Measurements from ENCODE around the gene CTNNA1. TPM values are rescaled to one million over a fixed set of nuclear protein-coding genes. Genes with fewer than 3 reads are reported as not detected.

CTNNA1 gene
- total RNA-seq, 4 donors from 2014 or later, result 251 to 326 (median 274) TPM

DNA sequence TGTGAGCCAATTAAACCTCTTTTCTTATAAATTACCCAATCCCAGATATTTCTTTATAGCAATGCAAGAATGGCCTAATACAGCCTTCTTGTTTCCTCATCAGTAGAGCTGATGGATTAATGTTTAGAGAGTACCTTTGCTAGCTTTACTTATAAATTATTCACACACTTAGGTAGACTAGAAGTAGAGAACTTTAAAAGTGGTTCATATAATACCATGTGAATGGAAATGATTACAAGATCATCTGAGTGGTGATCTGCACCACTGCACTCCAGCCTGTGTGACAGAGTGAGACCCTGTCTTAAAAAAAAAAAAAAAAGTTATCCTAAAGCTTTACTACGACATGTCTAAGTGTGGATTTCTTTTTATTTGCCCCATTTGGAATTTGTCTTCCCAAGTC is 145.1 kb downstream of the CTNNA1 start:
- TF ChIP-seq, protein P1, sequence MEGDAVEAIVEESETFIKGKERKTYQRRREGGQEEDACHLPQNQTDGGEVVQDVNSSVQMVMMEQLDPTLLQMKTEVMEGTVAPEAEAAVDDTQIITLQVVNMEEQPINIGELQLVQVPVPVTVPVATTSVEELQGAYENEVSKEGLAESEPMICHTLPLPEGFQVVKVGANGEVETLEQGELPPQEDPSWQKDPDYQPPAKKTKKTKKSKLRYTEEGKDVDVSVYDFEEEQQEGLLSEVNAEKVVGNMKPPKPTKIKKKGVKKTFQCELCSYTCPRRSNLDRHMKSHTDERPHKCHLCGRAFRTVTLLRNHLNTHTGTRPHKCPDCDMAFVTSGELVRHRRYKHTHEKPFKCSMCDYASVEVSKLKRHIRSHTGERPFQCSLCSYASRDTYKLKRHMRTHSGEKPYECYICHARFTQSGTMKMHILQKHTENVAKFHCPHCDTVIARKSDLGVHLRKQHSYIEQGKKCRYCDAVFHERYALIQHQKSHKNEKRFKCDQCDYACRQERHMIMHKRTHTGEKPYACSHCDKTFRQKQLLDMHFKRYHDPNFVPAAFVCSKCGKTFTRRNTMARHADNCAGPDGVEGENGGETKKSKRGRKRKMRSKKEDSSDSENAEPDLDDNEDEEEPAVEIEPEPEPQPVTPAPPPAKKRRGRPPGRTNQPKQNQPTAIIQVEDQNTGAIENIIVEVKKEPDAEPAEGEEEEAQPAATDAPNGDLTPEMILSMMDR (IDR thresholded peaks at IDR 0.05), result no peak
- no peak for ATAC-seq (ENCODE audit: low FRiP score)
- DNase-seq (ENCODE audit: low spot score), result no peak

DNA sequence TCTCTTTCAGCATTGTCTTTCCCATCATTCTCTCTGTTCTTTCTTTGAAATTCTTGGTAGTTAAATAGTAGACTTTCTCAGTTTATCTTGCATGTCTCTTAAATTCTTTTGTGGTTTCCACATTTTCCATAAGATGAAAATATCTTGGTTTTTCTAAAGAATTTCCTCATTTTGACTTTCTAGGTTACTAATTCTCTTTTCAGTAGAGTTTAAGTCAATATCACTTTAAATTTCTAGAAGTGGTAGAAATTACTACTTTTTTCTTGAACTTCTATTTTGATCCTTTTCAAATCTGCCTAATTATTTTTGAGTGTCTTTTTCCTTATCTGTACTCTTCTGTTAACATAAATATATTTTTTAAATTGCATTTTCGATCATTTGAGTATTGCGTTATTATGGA is 145.5 kb downstream of the CTNNA1 start:
- TF ChIP-seq, protein P1 (IDR thresholded peaks at IDR 0.05), result no peak

DNA sequence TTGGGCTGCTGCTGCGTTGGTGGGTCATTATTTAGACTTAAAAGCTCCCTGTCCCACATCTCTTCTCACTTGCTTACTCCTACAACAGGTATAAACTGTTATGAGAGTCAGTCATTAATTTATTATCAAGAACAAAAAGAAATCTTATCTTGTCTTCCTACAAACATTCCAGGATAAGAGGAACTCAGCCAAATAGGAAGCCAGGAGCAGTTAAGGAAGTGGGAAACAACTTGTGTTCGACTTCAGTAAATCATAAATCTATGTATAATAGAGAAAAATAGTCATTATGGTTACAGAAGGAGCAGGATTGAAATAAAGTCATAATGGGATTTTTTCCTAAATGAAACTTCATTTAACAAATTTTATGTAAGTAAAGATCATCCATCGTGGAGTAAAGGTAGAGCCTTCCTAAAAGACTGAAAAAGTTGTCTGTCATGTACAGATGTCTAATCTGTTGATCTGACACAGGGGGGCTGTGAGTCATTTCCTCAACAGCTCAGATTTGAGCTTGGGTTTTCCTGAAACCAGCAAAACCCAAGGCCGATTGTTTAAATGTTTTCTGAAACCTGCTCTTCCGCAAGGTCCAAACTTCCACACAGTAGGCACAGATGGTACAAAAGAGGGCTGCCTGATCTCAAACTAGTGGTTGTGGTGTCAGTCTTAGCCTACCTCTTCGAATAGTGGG is 147.2 kb downstream of the CTNNA1 start:
- ATAC-seq (ENCODE audit: low FRiP score) (no peak), DNase-seq (ENCODE audit: low spot score) (no peak)
- TF ChIP-seq, protein P1 (IDR thresholded peaks at IDR 0.05), result no peak

More for the DNA sequence above, 145.5 kb downstream of the CTNNA1 start:
- ATAC-seq (ENCODE audit: low FRiP score) (no peak), DNase-seq (ENCODE audit: low spot score) (no peak)

DNA sequence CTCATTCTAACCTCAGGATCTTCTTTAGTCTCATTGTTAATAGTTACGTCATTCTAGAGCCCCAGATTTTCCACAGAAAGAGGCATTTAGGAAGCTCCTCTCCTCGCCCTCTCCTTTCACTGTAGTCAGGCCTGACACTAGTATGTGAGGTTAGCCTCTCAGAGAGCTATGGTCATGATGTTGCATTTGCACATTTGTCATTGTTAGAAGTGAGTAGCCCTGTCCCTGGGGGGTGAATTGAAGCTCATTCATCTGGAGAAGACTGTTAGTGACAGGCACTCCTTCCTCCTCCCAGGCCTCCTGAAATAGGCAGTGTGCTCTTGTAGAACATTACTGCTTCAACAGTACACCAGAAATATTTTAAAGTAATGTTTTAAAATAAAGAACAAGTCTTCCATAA is 148.5 kb downstream of the CTNNA1 start:
- TF ChIP-seq, protein P1 (IDR thresholded peaks at IDR 0.05), result no peak
- DNase-seq (ENCODE audit: low spot score) (no peak), ATAC-seq (ENCODE audit: low FRiP score) (no peak)

DNA sequence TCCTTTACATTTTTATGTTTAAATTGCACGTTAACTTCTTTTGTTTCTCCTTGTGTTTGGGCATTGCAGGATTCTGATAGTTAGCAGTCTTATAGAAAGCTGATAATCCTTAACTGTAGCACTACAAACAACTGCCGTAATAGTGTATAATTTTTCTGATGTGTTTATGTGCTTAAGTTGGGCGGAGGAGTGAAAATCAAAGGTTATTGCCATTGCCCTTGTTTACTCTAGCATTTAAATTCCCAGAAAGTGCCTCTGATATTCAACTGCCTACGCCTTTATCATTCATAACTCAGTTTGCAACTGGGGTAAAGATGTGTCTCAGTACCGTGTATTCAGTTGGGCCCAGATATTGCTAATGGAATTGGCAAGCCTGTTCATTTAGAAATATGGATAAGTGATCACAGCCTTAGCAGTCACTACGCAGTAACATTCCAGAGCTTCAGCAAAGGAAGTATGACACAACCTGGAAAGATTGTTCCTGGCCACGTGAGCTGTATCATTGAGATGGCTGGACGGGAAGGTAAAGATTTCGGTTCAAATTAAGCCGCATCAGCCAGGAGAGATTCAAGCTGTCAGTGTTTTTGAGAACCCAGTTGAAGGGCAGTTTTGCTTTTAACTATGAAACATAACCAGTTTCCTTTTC is 150.0 kb downstream of the CTNNA1 start:
- TF ChIP-seq, protein P1 (IDR thresholded peaks at IDR 0.05), result no peak
- DNase-seq (ENCODE audit: low spot score) (no peak), ATAC-seq (ENCODE audit: low FRiP score) (no peak)

DNA sequence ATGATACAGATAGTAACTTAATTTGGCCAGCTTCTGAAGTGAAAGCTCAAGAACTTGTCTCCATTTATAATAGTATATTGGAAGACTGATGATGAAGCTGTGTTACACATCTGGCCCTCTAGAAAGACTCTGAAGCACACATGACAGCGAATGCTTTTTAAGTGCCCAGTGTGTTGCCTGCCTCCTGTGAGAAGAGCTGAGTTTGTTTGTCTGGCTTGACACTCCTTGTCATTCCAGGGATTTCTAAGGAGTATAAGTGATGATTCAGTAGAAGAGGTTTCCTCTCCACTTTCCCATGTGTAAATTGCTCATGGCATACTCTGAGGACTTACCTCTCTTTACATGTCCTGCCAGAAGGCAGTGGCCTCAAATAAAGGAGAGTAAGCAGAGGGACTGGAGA is 152.3 kb downstream of the CTNNA1 start:
- ATAC-seq (ENCODE audit: low FRiP score) (no peak), DNase-seq (ENCODE audit: low spot score) (no peak)
- TF ChIP-seq, protein P1 (IDR thresholded peaks at IDR 0.05), result no peak

DNA sequence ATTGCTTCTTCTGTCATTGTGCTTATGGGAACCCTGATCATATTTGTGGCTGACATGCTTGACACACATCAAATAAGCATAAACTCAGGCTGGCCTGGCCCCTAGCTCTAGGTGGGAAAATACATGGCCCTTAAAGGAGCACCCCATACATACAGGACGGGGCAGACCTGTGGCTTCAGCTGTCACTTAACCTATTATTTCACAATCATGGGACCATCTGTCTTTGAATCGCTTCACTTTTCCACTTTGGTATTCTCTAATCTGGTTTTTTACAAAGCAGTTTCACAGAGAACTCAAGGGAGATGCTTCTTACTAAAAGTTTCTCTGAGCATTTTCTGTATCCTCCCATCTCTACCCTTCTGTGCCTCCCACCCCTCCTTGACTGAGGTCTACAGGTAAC is 156.5 kb downstream of the CTNNA1 start:
- TF ChIP-seq, protein P1 (IDR thresholded peaks at IDR 0.05), result no peak
- no peak for DNase-seq (ENCODE audit: low spot score)
- no peak for ATAC-seq (ENCODE audit: low FRiP score)
